ENCODE measurements around the gene ERAL1.

ERAL1 gene

DNA sequence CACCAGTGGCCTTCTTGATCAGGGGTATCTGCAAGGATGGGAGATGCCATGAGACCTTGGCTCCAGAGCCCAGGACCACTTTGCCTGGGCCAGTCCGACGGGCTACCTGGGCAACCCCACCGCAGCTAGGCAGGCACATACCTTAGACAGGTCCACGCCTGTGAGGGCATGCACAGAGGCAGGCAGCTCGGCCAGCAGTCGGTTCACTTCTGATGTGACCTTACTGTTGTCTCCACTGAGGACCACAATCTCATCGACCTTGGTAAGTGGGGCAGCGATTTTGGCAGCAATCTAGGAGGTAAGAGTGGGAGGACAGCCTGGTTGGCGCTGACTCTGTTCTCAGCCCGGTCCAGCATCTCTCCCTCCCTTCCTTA is 25.7 kb downstream of the ERAL1 start:
- Histone ChIP-seq H3K4me3 (ENCODE audit: extremely low read depth, insufficient read depth, low read length, poor library complexity, severe bottlenecking) (no peak overlapping the region), H3K36me3 (ENCODE audit: control insufficient read depth, insufficient read depth, low read length) (peaks cover 64% of the 10 kb centered on the region), H3K27ac (ENCODE audit: low read depth, low read length, severe bottlenecking) (no peak overlapping the region), H3K9me3 (ENCODE audit: control insufficient read depth, low read length) (no peaks in the 10 kb centered on the region), H3K4me1 (ENCODE audit: control insufficient read depth, insufficient read depth, low read length, poor library complexity, severe bottlenecking) (no peaks in the 10 kb centered on the region)
- 94 to 98% methylated on average over 8 of the region's 10 CpGs for WGBS, 2 experiments (ENCODE audit: insufficient coverage in 2 of 2)

DNA sequence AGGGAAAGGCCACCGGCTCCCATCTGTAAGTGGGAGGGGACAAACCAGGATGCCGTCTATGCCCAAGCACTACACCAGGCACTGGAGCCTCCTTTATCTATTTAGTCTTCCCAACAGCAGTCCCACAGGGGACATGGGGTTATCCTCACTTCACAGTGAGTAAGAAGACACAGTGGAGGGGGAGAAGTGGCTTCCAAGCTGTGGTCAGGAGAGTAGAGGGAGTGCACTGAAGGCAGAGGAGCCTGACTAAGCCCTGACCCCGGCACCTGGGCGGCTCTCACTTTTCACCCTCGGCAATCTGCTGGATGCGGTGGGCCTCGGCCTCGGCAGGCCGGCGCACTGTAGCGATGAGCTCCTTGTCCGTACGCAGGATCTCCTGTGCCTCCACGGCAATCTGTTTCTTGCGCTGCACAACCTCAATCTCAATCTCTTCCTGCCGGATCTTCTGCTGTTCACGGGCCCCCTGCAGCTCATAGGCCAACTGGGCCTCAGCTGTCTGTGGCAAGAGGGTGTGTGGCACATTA is 26.8 kb downstream of the ERAL1 start:
- Histone ChIP-seq H3K27ac (ENCODE audit: low read depth, low read length, severe bottlenecking) (no peak overlapping the region), H3K36me3 (ENCODE audit: control insufficient read depth, insufficient read depth, low read length) (peaks cover 71% of the 10 kb centered on the region), H3K4me3 (ENCODE audit: extremely low read depth, insufficient read depth, low read length, poor library complexity, severe bottlenecking) (no peak overlapping the region), H3K9me3 (ENCODE audit: control insufficient read depth, low read length) (no peaks in the 10 kb centered on the region), H3K4me1 (ENCODE audit: control insufficient read depth, insufficient read depth, low read length, poor library complexity, severe bottlenecking) (no peaks in the 10 kb centered on the region)
- 92 to 95% methylated on average over 11 to 14 of the region's 17 CpGs for WGBS, 2 experiments (ENCODE audit: insufficient coverage in 2 of 2)

DNA sequence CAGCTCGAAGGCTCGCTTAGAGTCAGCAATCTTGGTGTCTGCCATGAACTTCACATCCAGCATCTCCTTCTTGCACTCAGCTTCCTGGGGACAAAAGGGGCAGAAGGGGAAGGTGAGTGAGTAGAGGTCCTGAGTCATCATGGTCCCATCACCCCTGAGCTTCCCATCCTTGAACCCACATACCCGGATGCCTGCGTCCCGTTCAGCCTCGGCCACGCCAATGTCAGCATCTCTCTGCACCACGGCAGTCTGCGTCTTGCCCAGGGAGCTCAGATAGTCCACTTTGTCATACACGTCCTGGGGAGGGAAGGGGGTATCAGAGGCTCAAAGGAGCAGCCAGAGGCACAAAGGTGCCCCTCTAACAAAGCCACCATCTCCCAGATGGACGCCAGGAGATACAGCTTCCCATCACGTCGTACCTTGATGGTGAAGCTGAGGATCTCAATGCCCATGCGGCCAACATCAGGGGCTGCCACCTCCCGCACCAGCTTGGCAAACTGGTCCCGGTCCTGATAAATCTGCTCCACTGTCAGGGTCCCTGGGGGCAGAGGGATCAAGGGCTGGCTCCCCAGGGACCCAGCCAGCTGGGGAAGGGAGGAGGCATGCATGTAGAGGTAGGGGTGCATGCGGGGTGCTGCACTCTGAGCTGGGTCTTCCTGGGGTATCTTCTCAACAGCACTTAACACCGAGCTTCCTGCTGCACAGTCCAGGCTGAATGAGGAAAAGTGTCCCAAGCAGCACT is 27.5 kb downstream of the ERAL1 start:
- Histone ChIP-seq H3K27ac (ENCODE audit: low read depth, low read length, severe bottlenecking) (no peak overlapping the region), H3K36me3 (ENCODE audit: control insufficient read depth, insufficient read depth, low read length) (peaks cover 71% of the 10 kb centered on the region), H3K4me3 (ENCODE audit: extremely low read depth, insufficient read depth, low read length, poor library complexity, severe bottlenecking) (no peak overlapping the region), H3K4me1 (ENCODE audit: control insufficient read depth, insufficient read depth, low read length, poor library complexity, severe bottlenecking) (no peaks in the 10 kb centered on the region), H3K9me3 (ENCODE audit: control insufficient read depth, low read length) (no peaks in the 10 kb centered on the region)
- 95 to 96% methylated on average over 12 to 15 of the region's 18 CpGs for WGBS, 2 experiments (ENCODE audit: insufficient coverage in 2 of 2)

DNA sequence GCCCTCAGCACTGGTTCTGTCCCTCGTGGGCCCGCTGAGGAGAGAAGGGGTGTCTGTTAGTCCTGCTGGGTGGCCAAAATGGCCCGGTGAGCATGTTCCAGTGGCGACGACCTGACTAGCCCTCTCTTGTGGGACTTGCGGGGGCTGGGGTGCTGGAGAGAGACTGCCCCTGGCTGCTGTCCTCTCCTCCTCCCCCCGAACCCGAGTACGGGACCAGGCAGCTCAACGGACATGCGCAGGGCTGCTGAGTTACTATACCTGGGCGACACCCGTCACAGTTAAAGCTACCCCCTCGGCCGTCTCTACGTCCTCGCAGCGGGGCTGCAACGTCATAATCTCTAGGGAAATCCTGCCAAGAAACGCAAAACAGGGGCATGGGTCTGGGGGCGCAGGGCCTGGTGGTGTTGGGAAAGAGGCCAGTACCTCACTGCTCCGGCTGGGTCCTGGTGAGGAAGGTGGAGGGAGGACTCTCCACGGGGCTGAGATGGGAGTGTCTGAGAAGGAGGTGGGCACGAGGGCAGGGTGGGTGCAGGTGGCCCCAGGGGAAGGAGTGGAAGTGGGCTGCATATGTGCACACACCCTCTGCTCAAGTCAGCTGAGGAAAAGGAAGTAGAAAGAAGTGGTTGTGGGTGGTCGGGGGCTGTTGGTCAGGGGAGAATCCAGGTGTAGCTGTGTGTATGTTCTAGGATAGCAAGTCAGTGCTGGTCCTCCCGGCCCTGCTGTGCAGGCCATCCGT is 29.3 kb downstream of the ERAL1 start:
- Histone ChIP-seq H3K4me3 (ENCODE audit: extremely low read depth, insufficient read depth, low read length, poor library complexity, severe bottlenecking) (no peak overlapping the region), H3K4me1 (ENCODE audit: control insufficient read depth, insufficient read depth, low read length, poor library complexity, severe bottlenecking) (no peaks in the 10 kb centered on the region), H3K36me3 (ENCODE audit: control insufficient read depth, insufficient read depth, low read length) (peaks cover 64% of the 10 kb centered on the region), H3K9me3 (ENCODE audit: control insufficient read depth, low read length) (no peaks in the 10 kb centered on the region), H3K27ac (ENCODE audit: low read depth, low read length, severe bottlenecking) (no peak overlapping the region)
- 94 to 95% methylated on average over 26 of the region's 27 CpGs for WGBS, 2 experiments (ENCODE audit: insufficient coverage in 2 of 2)

DNA sequence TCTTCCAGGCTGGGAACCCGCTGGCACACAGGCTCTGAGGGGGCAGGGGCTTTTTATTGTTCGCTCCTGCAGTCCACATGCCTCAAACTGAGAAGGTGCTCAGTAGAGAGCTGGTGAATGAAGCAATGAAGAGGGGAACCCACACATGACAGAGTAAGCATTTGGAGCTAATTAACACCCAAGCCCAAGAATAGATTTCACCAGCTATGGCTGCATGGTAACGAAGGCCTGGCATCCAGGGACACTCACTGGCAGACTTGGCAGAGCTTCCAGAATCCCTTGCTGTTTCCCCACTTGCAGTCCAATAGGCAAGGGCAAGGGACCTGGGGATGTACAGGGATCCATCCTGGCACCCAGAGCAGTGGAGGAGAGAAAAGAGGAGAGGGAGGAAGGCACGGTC is 30.5 kb downstream of the ERAL1 start:
- 86 to 100% methylated on average over 3 of the region's 4 CpGs for WGBS, 2 experiments (ENCODE audit: insufficient coverage in 2 of 2)
- H3K36me3 ChIP-seq (ENCODE audit: control insufficient read depth, insufficient read depth, low read length) = peaks cover 51% of the 10 kb centered on the region
- H3K27ac ChIP-seq (ENCODE audit: low read depth, low read length, severe bottlenecking) = no peak overlapping the region
- no peaks in the 10 kb centered on the region for H3K4me1 ChIP-seq (ENCODE audit: control insufficient read depth, insufficient read depth, low read length, poor library complexity, severe bottlenecking)
- no peak overlapping the region for H3K4me3 ChIP-seq (ENCODE audit: extremely low read depth, insufficient read depth, low read length, poor library complexity, severe bottlenecking)
- H3K9me3 ChIP-seq (ENCODE audit: control insufficient read depth, low read length) = no peaks in the 10 kb centered on the region

DNA sequence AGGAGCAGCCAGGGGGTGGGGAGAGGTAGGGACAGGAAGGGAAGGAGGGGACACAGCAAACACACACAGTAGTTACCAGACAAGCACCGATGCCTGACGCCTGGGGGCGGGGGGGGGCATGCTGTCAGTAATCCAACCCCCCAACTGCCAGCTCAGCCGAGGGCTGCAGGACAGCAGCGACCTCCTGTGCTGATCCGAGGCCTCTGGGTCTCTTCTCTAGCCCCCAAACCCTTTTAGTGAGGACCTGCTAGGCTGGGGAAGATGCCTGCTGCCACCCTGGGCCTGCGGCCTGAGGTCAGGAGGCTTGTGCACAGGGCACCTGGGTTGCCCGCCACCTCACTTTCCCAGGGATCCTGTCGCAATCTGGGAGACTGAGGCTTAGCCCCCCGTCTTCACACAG is 31.1 kb downstream of the ERAL1 start:
- Histone ChIP-seq H3K27ac (ENCODE audit: low read depth, low read length, severe bottlenecking) (no peak overlapping the region), H3K36me3 (ENCODE audit: control insufficient read depth, insufficient read depth, low read length) (peaks cover 48% of the 10 kb centered on the region), H3K9me3 (ENCODE audit: control insufficient read depth, low read length) (no peaks in the 10 kb centered on the region), H3K4me3 (ENCODE audit: extremely low read depth, insufficient read depth, low read length, poor library complexity, severe bottlenecking) (no peak overlapping the region), H3K4me1 (ENCODE audit: control insufficient read depth, insufficient read depth, low read length, poor library complexity, severe bottlenecking) (no peaks in the 10 kb centered on the region)
- WGBS, 2 experiments (ENCODE audit: insufficient coverage in 2 of 2) = 83 to 96% methylated on average over 4 to 10 of the region's 10 CpGs

DNA sequence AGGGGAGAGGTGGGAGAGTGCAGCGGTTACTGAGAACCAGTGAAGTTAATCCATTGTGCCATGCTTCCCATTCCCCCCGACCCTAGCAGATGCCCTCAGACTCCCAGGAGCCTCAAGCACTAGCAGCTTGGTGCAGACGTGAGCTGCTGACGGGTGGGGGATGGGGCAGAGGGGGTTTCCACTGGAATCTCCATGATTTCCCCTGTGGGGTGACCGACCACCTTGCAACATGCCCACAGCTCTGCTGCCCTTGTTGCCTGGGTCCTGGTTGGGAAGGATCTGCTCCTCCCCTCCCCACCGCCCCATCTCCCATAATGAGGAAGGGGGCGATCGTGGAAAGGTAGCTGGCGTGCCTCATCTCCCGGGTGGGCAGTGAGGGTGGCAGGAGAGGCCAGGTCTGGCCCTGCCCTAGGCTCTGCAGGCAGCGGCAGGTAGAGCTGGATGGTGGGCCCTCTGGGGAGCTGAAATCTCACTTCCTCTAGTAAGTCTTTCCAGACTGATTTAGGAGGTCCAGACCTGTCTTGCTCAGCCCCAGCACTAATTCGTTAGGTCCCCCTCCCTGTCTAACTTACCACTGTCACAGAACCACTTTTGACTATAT is 33.2 kb downstream of the ERAL1 start:
- 84 to 88% methylated on average over 5 to 7 of the region's 12 CpGs for WGBS, 2 experiments (ENCODE audit: insufficient coverage in 2 of 2)
- H3K9me3 ChIP-seq (ENCODE audit: control insufficient read depth, low read length) = no peaks in the 10 kb centered on the region
- no peaks in the 10 kb centered on the region for H3K4me1 ChIP-seq (ENCODE audit: control insufficient read depth, insufficient read depth, low read length, poor library complexity, severe bottlenecking)
- H3K27ac ChIP-seq (ENCODE audit: low read depth, low read length, severe bottlenecking) = no peak overlapping the region
- no peak overlapping the region for H3K4me3 ChIP-seq (ENCODE audit: extremely low read depth, insufficient read depth, low read length, poor library complexity, severe bottlenecking)
- H3K36me3 ChIP-seq (ENCODE audit: control insufficient read depth, insufficient read depth, low read length) = peaks cover 49% of the 10 kb centered on the region

DNA sequence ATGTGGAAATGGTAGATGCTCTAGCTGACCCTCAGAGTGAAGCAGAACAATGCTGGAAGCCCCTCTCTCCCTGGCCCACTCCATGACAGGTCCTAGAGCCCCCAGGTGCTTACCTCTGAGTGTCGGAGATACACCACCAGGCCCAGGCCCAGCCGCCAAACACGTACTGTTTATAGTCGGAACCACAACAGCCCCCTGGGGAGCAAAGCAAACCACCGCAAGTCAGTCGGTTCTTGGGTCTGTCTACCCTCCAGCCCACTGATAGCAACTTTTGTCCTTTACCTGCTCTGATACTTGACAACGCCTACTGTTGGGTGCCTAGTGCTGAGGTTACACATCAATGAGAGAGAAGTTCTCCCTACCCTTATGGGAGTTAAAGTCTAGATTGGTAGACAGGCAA is 34.0 kb downstream of the ERAL1 start:
- no peaks in the 10 kb centered on the region for H3K4me1 ChIP-seq (ENCODE audit: control insufficient read depth, insufficient read depth, low read length, poor library complexity, severe bottlenecking)
- 86 to 96% methylated on average over 4 to 7 of the region's 7 CpGs for WGBS, 2 experiments (ENCODE audit: insufficient coverage in 2 of 2)

DNA sequence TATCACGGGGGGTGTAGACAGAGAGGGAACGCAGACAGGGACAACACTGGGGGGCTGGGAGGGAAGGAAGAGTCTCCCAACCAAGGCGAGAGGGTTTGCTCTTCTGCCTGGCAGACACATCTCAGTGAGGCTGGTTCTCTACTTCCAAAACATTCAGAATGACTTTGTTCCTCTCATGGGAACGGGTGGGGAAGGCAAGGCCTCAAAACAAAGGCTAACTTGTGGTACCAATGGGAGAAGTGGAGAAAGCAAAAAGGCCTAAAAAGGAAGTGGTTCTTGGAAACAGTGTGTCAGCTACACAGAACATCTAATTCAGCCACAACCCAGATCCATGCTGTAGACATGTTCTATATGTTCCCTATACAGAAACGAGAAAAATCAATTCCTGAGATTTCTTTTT is 35.2 kb downstream of the ERAL1 start:
- Histone ChIP-seq H3K4me1 (ENCODE audit: control insufficient read depth, insufficient read depth, low read length, poor library complexity, severe bottlenecking) (no peaks in the 10 kb centered on the region), H3K9me3 (ENCODE audit: control insufficient read depth, low read length) (no peaks in the 10 kb centered on the region), H3K4me3 (ENCODE audit: extremely low read depth, insufficient read depth, low read length, poor library complexity, severe bottlenecking) (no peak overlapping the region), H3K36me3 (ENCODE audit: control insufficient read depth, insufficient read depth, low read length) (peaks cover 36% of the 10 kb centered on the region), H3K27ac (ENCODE audit: low read depth, low read length, severe bottlenecking) (no peak overlapping the region)
- 100% methylated on average over 1 of the region's 5 CpGs; no CpG with 5 or more reads in 1 of the 2 experiments for WGBS, 2 experiments (ENCODE audit: insufficient coverage in 2 of 2)

More for the DNA sequence above, 34.0 kb downstream of the ERAL1 start:
- Histone ChIP-seq H3K9me3 (ENCODE audit: control insufficient read depth, low read length) (no peaks in the 10 kb centered on the region), H3K36me3 (ENCODE audit: control insufficient read depth, insufficient read depth, low read length) (peaks cover 44% of the 10 kb centered on the region), H3K4me3 (ENCODE audit: extremely low read depth, insufficient read depth, low read length, poor library complexity, severe bottlenecking) (no peak overlapping the region), H3K27ac (ENCODE audit: low read depth, low read length, severe bottlenecking) (no peak overlapping the region)

DNA sequence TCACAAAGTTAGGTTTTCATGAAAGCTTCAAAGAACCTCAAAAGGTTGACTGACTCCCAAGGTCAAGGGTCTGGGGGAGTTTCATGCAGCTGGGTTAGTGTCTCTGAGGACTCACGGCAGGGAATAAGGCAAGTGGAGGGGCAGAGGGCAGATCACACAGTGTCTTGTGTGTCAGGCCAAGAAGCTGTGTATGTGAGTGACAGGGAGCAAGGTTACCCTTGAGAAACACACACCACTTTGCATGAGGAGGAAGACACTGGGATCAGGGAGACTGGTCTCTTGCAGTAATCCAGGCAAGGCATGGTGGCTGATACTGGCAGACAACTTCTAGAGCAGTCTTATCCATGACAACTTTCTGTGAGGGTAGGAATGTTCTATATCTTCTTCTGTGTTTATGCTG is 36.4 kb downstream of the ERAL1 start:
- Histone ChIP-seq H3K9me3 (ENCODE audit: control insufficient read depth, low read length) (no peaks in the 10 kb centered on the region), H3K27ac (ENCODE audit: low read depth, low read length, severe bottlenecking) (no peak overlapping the region), H3K36me3 (ENCODE audit: control insufficient read depth, insufficient read depth, low read length) (peaks cover 34% of the 10 kb centered on the region), H3K4me1 (ENCODE audit: control insufficient read depth, insufficient read depth, low read length, poor library complexity, severe bottlenecking) (peaks cover 6% of the 10 kb centered on the region), H3K4me3 (ENCODE audit: extremely low read depth, insufficient read depth, low read length, poor library complexity, severe bottlenecking) (no peak overlapping the region)
- 89% methylated on average over 1 of the region's 1 CpG; no CpG with 5 or more reads in 1 of the 2 experiments for WGBS, 2 experiments (ENCODE audit: insufficient coverage in 2 of 2)

Measured in mesodermal cell (in vitro differentiated cells).